PC-9 (cell line): Measurements from ENCODE around the gene AK5. TPM values are rescaled to one million over a fixed set of nuclear protein-coding genes. Genes with fewer than 3 reads are reported as not detected.

Experiments used
- BruUV-seq: library from RNA; stranded (reverse); fragments of 400-500 nt; replicated peaks from 2 replicates; lab custom pipeline; 2021; lab: Mats Ljungman, UMichigan
- CTCF ChIA-PET: fragments of 300-600 bp; sonication (Branson Sonifier 250); formaldehyde crosslinking; loops from one replicate; lab custom pipeline; 2022; ENCODE audit warnings: antibody characterized with exemption; lab: Charles Lee
- POLR2A ChIA-PET: fragments of 300-600 bp; sonication (Branson Sonifier 250); formaldehyde crosslinking; loops from one replicate; lab custom pipeline; 2022; ENCODE audit warnings: antibody characterized with exemption; ENCODE audit not compliant: unreplicated experiment; lab: Charles Lee
- DNase-seq, 2 experiments: peaks; one replicate each; pipeline versions ENCODE4 v3.0.0 to v3.0.0-alpha.2; 2015 to 2022; ENCODE audit warnings: mixed read lengths in 1 of 2
- H2AFZ ChIP-seq: fragments of 200-600 bp; sonication (generic); 2 replicates; pipeline ENCODE4 v1.8.1; 2017; ENCODE audit warnings: antibody characterized with exemption
- H3F3A ChIP-seq: fragments of 200-600 bp; sonication (generic); 2 replicates; pipeline ENCODE4 v1.8.1; 2017; ENCODE audit warnings: antibody characterized with exemption, mild to moderate bottlenecking, low read depth; ENCODE audit not compliant: insufficient read depth
- H3K27ac ChIP-seq: fragments of 200-600 bp; sonication (generic); 2 replicates; pipeline ENCODE4 v1.6.1; 2016; ENCODE audit warnings: mixed run types
- H3K27me3 ChIP-seq: fragments of 200-600 bp; sonication (generic); 2 replicates; pipeline ENCODE4 v1.6.1; 2016; ENCODE audit warnings: low read depth, mixed run types; ENCODE audit not compliant: insufficient read depth
- H3K36me3 ChIP-seq: fragments of 200-600 bp; sonication (generic); 2 replicates; pipeline ENCODE4 v1.6.1; 2016; ENCODE audit warnings: low read depth, mixed run types
- H3K4me1 ChIP-seq: fragments of 200-600 bp; sonication (generic); replicated peaks from 2 replicates; pipeline ENCODE4 v1.6.1; 2016; ENCODE audit warnings: mixed run types; ENCODE audit not compliant: insufficient read depth
- H3K4me2 ChIP-seq: fragments of 200-600 bp; sonication (generic); 2 replicates; pipeline ENCODE4 v1.6.1; 2017; ENCODE audit warnings: mixed run types
- H3K4me3 ChIP-seq: fragments of 200-600 bp; sonication (generic); 2 replicates; pipeline ENCODE4 v1.6.1; 2016; ENCODE audit warnings: mixed run types
- H3K79me2 ChIP-seq: fragments of 200-600 bp; sonication (generic); 2 replicates; pipeline ENCODE4 v1.6.1; 2017; ENCODE audit warnings: low read depth, mixed run types
- H3K9me2 ChIP-seq: fragments of 200-600 bp; sonication (generic); 2 replicates; pipeline ENCODE4 v1.8.1; 2017; ENCODE audit warnings: mild to moderate bottlenecking; ENCODE audit not compliant: insufficient read depth
- H3K9me3 ChIP-seq: fragments of 200-600 bp; sonication (generic); 2 replicates; pipeline ENCODE4 v1.8.1; 2016; ENCODE audit warnings: low read depth; ENCODE audit not compliant: insufficient read depth
- H4K20me1 ChIP-seq: fragments of 200-600 bp; sonication (generic); 2 replicates; pipeline ENCODE4 v1.8.1; 2017; ENCODE audit not compliant: insufficient read depth
- EZH2 ChIP-seq: fragments of 200-600 bp; sonication (generic); IDR thresholded peaks from 2 replicates; pipeline ENCODE4 v1.8.0; 2017; ENCODE audit warnings: antibody characterized with exemption, low read depth
- intact Hi-C: fragments of 100-400 bp; cut with micrococcal nuclease; formaldehyde crosslinking; loops from one replicate; pipeline ENCODE4 v1.10.0; 2022; ENCODE audit not compliant: unreplicated experiment
- total RNA-seq: library from RNA; stranded (reverse); gene quantifications from 2 replicates; pipeline ENCODE4 v1.2.3, GENCODE V29; 2021
- TF ChIP-seq, protein P1 (sequence below): fragments of 200-600 bp; sonication (generic); conservative IDR thresholded peaks from 2 replicates; pipeline ENCODE4 v1.6.1; 2017; ENCODE audit warnings: mixed run types, antibody characterized with exemption, mild to moderate bottlenecking, moderate library complexity

AK5 gene
- total RNA-seq, 1 experiment from 2014 or later, result 1.2 TPM

DNA sequence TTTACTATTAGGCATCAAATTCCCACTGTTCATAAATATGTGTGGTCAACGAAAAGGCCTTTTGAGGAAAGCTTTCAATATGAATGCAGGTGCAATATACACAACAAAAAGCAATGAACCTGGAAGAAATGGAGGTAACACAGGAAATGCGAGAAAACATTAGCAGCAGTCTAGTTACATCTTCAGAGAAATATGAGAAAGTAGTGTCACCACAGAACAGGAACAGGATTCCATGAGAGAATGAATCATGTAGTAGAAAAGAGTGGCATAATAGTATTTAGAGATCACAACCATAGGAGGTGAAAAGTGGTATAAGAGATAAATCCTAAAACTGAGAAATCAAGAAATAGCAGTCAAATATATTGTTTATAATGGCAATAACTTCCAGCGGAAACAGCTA lies 103.7 kb downstream of the AK5 start:
- Histone ChIP-seq H3F3A (no peaks in the 10 kb centered on the region), H3K27ac (no peak overlapping the region), H4K20me1 (no peaks in the 10 kb centered on the region), H3K9me2 (no peaks in the 10 kb centered on the region), H3K9me3 (0 out of 2 replicates have a peak, but pooled peaks cover 3% of the 10 kb centered on the region), H3K79me2 (no peaks in the 10 kb centered on the region), H3K27me3 (no peaks in the 10 kb centered on the region), H3K4me3 (no peak overlapping the region), H2AFZ (no peak overlapping the region), H3K36me3 (no peaks in the 10 kb centered on the region), H3K4me1 (no peaks in the 10 kb centered on the region), H3K4me2 (no peak overlapping the region)
- ChIA-PET CTCF (no interaction called here), POLR2A (no interaction called here)
- intact Hi-C loops, result no loop called here
- no peak for TF ChIP-seq EZH2
- TF ChIP-seq, protein P1, sequence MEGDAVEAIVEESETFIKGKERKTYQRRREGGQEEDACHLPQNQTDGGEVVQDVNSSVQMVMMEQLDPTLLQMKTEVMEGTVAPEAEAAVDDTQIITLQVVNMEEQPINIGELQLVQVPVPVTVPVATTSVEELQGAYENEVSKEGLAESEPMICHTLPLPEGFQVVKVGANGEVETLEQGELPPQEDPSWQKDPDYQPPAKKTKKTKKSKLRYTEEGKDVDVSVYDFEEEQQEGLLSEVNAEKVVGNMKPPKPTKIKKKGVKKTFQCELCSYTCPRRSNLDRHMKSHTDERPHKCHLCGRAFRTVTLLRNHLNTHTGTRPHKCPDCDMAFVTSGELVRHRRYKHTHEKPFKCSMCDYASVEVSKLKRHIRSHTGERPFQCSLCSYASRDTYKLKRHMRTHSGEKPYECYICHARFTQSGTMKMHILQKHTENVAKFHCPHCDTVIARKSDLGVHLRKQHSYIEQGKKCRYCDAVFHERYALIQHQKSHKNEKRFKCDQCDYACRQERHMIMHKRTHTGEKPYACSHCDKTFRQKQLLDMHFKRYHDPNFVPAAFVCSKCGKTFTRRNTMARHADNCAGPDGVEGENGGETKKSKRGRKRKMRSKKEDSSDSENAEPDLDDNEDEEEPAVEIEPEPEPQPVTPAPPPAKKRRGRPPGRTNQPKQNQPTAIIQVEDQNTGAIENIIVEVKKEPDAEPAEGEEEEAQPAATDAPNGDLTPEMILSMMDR, result no peak
- no peak for DNase-seq
- no TSS peak for BruUV-seq

DNA sequence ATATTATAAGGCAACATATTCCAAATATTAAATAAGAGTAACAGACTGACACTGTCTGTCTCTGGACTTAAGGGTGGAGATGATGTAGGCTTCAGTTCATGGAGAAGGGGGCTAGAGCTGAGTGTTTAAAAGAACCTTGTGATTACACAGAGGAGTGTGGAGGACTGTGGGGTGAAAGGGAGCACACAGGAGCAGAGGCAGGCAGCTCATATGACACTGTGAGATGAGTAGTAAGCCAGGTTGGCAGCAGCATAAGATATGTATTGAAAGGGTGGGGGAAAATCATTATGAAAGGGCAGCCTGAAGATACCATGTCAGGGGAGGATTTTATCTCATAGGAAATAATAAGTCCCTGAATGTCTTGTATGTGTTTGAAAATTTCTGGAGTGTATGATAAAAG lies 104.5 kb downstream of the AK5 start:
- H3K9me3 ChIP-seq, result 0 out of 2 replicates have a peak, but pooled peaks cover 3% of the 10 kb centered on the region
- H3F3A ChIP-seq, result no peaks in the 10 kb centered on the region
- DNase-seq, result no peak
- BruUV-seq, result no TSS peak
- H4K20me1 ChIP-seq, result no peaks in the 10 kb centered on the region
- POLR2A ChIA-PET, result interaction anchor here (0.6 to 0.7 kb wide), 3 partner anchors 52 to 1811 kb away, joined by 3 to 8 read pairs (median 6); no protein-coding TSS in a partner anchor
- no peaks in the 10 kb centered on the region for H3K9me2 ChIP-seq
- TF ChIP-seq, protein P1, result no peak
- no peak for TF ChIP-seq EZH2
- CTCF ChIA-PET, result no interaction called here
- no peaks in the 10 kb centered on the region for H3K36me3 ChIP-seq
- no peaks in the 10 kb centered on the region for H3K27me3 ChIP-seq
- no peak overlapping the region for H2AFZ ChIP-seq
- H3K4me3 ChIP-seq, result no peak overlapping the region
- no peaks in the 10 kb centered on the region for H3K4me1 ChIP-seq
- H3K79me2 ChIP-seq, result no peaks in the 10 kb centered on the region
- H3K4me2 ChIP-seq, result no peak overlapping the region
- no peak overlapping the region for H3K27ac ChIP-seq
- intact Hi-C loops, result no loop called here

DNA sequence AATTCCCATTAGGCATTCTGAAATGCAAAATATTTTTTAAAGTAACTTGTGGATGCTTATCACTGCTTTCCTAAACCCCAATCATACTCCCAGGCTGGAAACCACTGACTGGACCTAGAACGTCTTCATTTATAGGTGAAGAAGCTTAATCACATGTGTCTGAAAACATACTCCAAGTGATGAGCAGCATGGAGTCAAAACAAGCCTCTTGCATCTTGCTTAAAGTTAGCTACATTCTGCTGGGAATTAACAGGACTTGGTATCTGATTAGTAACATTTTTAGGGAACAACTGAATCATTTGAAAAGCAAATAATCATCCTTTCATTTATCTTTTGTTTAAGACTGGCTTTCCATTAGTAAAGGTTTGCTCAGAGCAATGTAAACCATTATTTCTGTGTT lies 105.7 kb downstream of the AK5 start:
- Histone ChIP-seq H3K4me2 (no peak overlapping the region), H3K79me2 (no peaks in the 10 kb centered on the region), H3K9me2 (no peaks in the 10 kb centered on the region), H4K20me1 (no peaks in the 10 kb centered on the region), H2AFZ (no peak overlapping the region), H3K27me3 (no peaks in the 10 kb centered on the region), H3K36me3 (no peaks in the 10 kb centered on the region), H3K4me1 (no peaks in the 10 kb centered on the region), H3K27ac (no peak overlapping the region), H3K4me3 (no peak overlapping the region), H3K9me3 (0 out of 2 replicates have a peak, but pooled peaks cover 3% of the 10 kb centered on the region), H3F3A (no peaks in the 10 kb centered on the region)
- intact Hi-C loops, result no loop called here
- no peak for DNase-seq
- ChIA-PET POLR2A (no interaction called here), CTCF (no interaction called here)
- no TSS peak for BruUV-seq
- TF ChIP-seq EZH2, result no peak
- TF ChIP-seq, protein P1, result no peak
